Measurements from ENCODE around the gene ZNF394. TPM values are rescaled to one million over a fixed set of nuclear protein-coding genes. Genes with fewer than 3 reads are reported as not detected.

The ZNF394 gene
- total RNA-seq, 1 donor from 2014 or later = 41.7 TPM

- no peak for DNase-seq
Observed at GRCh38 chr7:99490878-99491277, 9.2 kb downstream of the ZNF394 start.

- DNase-seq = no peak
Observed at GRCh38 chr7:99489235-99489634, 10.8 kb downstream of the ZNF394 start.

DNA sequence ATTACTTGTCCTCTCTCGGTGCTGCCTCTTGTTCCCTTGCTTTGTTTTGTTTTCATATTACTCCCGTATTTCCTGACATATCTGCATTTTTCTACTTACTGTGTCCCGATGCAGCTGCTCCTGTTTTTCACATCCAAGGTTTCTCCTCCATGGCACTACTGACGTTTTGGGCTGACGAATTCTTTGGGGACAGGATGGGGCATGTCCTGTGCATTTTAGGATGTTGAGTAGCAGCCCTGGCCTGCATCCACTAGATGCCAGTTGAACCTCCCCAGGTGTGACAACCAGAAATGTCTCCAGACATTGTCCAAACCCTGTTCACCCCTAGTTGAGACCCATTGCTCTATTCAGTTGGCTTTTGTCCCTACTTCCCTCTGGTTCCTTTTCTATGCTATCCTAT, 15.0 kb downstream of the ZNF394 start:
- DNase-seq = no peak

GRCh38 chr7:99478464-99479440, 21.3 kb downstream of the ZNF394 start:
- peak; percentile 39 for DNase-seq

DNA sequence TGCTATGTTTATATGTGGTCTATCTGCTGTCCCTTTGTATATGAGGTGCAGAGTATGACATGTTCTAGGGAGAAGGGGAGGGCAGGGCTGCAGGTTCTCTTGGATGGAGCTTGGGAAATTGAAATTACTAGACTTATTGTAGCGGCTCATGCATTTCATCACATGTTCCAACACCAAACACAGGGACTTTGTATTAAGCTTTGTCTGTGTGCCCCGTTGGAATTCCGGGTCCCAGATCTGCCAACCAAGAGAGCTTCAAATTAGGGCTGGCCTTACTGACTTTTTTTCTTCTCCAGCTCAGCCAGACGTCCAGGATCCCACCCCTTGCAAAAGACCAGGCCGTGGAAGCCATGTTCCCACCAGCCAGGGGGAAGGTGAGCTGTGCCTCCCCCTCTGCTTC, 24.0 kb downstream of the ZNF394 start:
- no peak for DNase-seq

DNA sequence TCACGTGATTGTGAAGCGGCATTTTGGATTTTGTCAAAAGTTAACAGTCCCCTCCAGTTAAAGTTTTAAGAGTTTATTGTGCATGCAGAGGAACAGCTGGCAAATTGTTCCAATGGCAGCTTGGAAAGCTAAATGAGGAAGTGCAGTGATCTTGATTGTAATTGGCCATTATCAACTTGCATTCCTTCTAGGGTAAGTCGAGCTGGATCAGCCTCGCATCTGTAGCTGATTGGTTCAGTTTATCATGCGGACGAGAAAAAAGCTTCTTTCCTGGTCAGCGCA, 26.8 kb downstream of the ZNF394 start:
- peak; percentile 85 for DNase-seq

DNA sequence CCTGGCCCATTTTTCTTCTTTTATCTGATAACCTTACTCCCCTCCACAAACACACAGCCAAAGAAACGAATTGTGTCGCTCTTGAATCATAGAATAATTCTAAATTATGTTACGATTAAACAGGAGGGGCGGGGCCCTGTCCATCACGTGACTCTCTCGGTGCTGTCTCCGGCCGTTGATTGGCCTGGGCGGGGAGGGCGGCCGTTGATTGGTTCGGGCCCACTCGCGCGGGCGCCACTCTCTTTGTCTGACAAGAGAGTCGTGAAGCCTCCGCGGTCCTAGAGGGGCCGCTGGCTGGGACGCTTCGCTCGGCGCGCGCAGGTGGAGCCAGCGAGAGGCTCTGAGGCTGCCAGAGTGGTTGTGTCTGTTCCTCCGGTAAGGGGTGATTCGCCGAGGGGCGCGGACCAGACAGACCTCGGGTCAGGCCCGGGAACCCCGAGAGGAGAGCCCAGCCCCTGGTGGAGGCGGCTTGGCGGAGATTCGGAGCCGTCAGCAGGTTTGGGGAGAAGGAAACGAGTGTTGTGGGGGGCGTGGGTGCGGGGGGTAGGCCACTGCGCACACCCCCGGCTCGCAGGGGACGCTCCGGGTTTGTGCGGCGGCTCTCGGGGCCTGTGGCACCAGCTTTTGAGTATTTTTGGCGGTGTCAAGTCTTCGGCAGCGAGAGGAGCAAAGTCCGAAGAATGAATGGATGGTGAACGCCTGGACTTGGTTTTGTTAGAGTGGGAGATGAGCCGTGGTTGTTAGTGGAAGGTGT, 27.3 kb downstream of the ZNF394 start, which contains the start of gene ZNF789:
TSS of gene ZNF789 (plus strand) at position 330 of the 754 bp plus-strand sequence. CDS start 3,567 bp downstream, outside the sequence.
- peak; percentile 98 for DNase-seq

GRCh38 chr7:99469381-99470065, 30.6 kb downstream of the ZNF394 start:
- no peak for DNase-seq

- no peak for DNase-seq
Observed at GRCh38 chr7:99468336-99468918, 31.7 kb downstream of the ZNF394 start.

DNA sequence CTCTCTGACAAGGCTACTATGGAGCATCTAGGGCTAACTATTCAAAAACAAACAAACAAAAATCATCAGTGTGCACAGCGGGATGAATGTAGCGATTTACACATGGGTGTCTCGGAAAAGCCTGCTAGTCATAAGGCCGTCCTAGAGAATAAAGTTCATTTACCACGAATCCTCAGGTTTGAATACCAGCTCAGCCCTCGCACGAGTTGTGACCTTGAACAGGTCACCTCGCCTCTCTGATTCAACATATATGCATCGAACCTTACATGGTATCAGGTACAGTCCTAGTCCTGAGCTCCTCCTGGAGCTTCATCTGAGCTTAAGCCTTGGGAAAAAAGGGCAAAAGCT, 34.7 kb downstream of the ZNF394 start:
- no peak for DNase-seq

DNA sequence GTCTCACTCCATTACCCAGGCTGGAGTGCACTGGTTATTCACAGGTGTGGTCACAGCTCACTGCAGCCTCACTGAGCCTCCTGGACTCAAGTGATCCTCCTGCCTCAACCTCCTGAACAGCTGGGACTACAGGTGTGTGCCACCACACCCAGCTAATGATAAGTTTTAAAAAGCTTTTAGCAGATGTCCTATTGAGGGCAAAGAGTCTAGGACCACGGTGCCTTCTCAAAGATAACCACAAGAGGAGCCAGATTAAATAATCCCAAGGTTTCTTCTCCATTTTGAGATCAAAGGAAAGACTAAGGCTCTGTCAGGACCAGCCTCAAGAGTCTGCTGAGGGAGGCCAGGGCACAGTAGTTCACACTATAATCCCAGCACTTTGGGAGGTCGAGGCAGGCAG, 38.9 kb downstream of the ZNF394 start:
- DNase-seq = no peak

GRCh38 chr7:99460651-99461050, 39.4 kb downstream of the ZNF394 start:
- DNase-seq = no peak

DNA sequence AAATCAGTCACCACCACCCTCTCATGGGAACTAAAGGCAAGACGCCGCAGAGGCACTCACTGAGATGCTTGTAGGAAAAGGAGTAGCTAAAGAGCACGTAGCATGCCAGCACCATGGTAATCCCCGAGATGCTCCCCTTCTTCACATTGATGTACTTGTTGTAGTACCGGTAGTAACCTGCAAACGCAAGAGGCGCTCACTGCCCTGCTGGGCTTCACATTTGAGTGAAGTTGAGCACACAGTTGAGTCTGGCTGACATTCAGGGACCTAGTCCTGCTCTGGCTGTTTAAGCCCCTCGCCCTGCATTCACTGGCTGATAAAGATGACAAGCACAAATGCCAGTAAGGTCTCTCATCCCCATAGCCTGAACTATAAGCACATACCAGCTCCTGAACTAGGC, 41.0 kb downstream of the ZNF394 start:
- peak; percentile 47 for DNase-seq

DNA sequence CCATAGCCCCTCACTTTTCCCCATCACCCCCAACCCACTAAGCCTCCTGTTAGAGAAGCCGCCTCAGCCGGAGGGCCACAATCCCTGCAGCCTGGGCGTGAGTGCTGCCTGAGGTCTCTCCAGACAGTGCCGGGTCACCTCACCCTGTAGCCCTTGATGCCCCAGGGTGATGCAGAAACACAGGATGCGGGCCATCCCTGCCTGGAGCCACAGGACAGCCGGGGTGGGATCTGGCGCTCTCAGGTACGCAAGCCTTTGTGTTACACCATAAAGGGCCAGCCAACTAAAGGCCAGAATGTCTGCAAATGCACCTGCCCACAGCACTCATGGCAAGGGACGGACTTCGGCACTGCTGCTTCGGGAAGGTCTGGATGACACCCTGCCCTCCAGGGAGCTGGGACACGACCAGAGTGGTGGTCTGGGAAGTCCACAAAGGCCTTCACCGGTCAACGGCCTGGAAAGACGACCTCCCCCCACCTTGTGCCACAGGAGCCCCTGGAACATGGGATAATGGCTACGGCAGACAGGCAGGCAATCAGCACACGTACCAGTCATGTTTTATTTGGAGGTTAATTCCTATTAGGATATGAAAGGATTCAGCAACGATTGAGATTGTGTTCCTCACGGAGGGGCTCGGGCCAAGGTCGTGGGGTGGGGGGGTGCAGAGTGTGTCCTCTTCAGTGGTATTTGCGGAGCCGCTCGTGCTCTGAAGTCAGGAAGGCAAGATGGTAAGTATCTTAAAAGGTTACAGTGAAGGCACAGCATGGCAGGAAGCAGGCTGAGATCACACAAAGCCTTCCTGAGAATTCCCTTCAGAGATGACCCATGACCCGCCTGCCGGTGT, 42.2 kb downstream of the ZNF394 start:
- peak; percentile 49 for DNase-seq

GRCh38 chr7:99457050-99457649, 42.9 kb downstream of the ZNF394 start:
- DNase-seq = no peak

- no peak for DNase-seq
Observed at GRCh38 chr7:99456288-99456687, 43.8 kb downstream of the ZNF394 start.

- no peak for DNase-seq
Observed at GRCh38 chr7:99455874-99456273, 44.2 kb downstream of the ZNF394 start.

DNA sequence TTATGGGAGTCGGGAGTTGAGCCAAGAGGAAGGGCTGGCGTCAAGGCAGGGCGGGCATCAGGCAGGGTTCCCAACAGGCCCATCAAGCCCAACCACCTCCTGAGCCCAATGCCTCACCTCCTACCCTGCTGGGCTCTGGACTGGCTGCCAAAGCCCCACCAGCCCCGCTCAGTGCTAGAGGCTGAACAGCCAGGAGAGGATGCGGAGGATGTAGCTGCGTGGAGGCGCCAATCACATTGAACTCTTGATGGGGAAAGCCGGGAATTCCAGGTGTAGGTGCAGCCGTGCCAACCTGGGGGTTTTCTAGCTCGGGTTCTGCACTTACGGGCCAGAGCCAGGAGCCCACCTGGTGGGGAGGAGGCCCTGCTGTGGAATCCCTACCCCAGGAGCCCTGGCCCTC, 47.0 kb downstream of the ZNF394 start:
- no peak for DNase-seq

- DNase-seq = no peak
Observed at GRCh38 chr7:99452541-99452940, 47.5 kb downstream of the ZNF394 start.

DNA sequence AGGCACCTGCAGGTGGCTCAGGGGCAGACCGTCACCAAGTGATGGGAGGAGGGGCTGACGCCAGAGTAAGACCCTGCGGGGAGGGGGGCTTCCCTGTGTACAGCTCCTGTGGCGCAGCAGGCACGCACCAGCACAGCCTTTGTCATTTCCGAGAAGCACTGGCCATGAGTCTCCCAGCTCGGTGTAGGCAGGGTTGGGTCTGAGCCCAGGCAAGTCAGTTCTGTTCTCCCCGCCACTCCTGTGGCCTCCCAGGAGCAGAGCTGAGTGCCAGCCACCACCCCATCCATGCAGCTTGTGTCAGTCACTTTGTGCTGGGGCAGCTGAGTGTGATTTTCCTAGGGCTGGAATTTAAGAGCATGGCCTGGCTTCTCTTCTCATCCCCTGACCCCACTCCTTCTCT, 48.1 kb downstream of the ZNF394 start:
- DNase-seq = no peak

DNA sequence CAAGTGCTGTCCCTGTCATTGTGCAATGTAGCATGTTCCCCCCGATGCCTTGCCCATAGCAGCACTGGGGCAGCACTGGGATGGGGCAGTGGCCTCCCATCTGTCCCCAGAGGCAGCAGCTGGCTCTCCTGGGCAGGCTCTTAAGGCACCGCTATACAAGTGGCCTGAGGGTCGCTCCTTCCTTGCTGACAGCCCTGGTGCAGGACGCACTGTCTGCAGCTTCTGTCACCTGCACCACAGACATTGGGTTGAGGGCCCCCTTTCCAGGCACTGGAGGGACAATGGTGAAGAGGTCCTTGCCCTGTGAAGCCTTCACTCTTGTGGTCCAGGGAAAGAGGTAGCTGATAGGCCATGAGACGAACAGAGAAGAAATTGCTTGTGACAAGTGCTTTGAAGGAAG, 50.8 kb downstream of the ZNF394 start:
- DNase-seq = no peak

- no peak for DNase-seq
Observed at GRCh38 chr7:99448855-99449254, 51.2 kb downstream of the ZNF394 start.
